Type B pancreatic cell (in vitro differentiated cells): ENCODE results near the gene EIF4B. TPM values are rescaled to one million over a fixed set of nuclear protein-coding genes. Genes with fewer than 3 reads are reported as not detected.

Experiments
- DNase-seq: peaks from one replicate; pipeline ENCODE4 v3.0.0; 2021; ENCODE audit warnings: mixed read lengths; ENCODE audit not compliant: unreplicated experiment; ENCODE audit errors: extremely low spot score
- H3K27ac Mint-ChIP-seq: 2 replicates; pipeline ENCODE4 v1.8.0; 2021; ENCODE audit warnings: mild to moderate bottlenecking, mixed read lengths
- H3K27me3 Mint-ChIP-seq: 2 replicates; pipeline ENCODE4 v1.8.0; 2021; ENCODE audit warnings: mixed read lengths
- H3K36me3 Mint-ChIP-seq: 2 replicates; pipeline ENCODE4 v1.8.0; 2021; ENCODE audit warnings: mixed read lengths
- H3K4me1 Mint-ChIP-seq: one replicate; pipeline ENCODE4 v1.8.0; 2021; ENCODE audit warnings: mixed read lengths; ENCODE audit not compliant: unreplicated experiment
- H3K4me3 Mint-ChIP-seq: 2 replicates; pipeline ENCODE4 v1.8.0; 2021; ENCODE audit warnings: mild to moderate bottlenecking, mixed read lengths
- H3K9me3 Mint-ChIP-seq: 2 replicates; pipeline ENCODE4 v1.8.0; 2021; ENCODE audit warnings: mixed read lengths
- CTCF ChIP-seq: fragments of 200-600 bp; sonication (generic); conservative IDR thresholded peaks from 2 replicates; pipeline ENCODE4 v1.5.0; 2021; ENCODE audit warnings: antibody characterized with exemption, mild to moderate bottlenecking
- total RNA-seq: library from RNA; stranded (reverse); gene quantifications from 2 replicates; pipeline ENCODE4 v1.2.1, GENCODE V29; 2021; ENCODE audit warnings: low replicate concordance

EIF4B gene
- total RNA-seq, 1 donor from 2014 or later, result 521 TPM

- Mint-ChIP-seq H3K27ac (peak within 1 kb of the TSS; percentile 76), H3K9me3 (no peaks in the 10 kb centered on the region), H3K27me3 (no peaks in the 10 kb centered on the region), H3K36me3 (no peaks in the 10 kb centered on the region), H3K4me1 (peaks cover 47% of the 10 kb centered on the region), H3K4me3 (peak within 1 kb of the TSS; percentile 77)
- no peak for TF ChIP-seq CTCF
- DNase-seq, result no peak
Measured at GRCh38 chr12:53049571-53050318, 43.5 kb downstream of the EIF4B start, which contains the start of gene TNS2. TNS2 (plus strand) TSS chr12:53050065; CDS start chr12:53050186, 121 bp downstream.

- Mint-ChIP-seq H3K27ac (no peak overlapping the region), H3K36me3 (no peaks in the 10 kb centered on the region), H3K27me3 (no peaks in the 10 kb centered on the region), H3K4me1 (peaks cover 50% of the 10 kb centered on the region), H3K9me3 (no peaks in the 10 kb centered on the region), H3K4me3 (peak overlapping the region; percentile 70)
- no peak for TF ChIP-seq CTCF
- no peak for DNase-seq
Measured at GRCh38 chr12:53050426-53051057, 44.3 kb downstream of the EIF4B start.

- Mint-ChIP-seq H3K36me3 (no peaks in the 10 kb centered on the region), H3K4me3 (peak overlapping the region; percentile 70), H3K27ac (peak overlapping the region; percentile 73), H3K9me3 (no peaks in the 10 kb centered on the region), H3K27me3 (no peaks in the 10 kb centered on the region), H3K4me1 (peaks cover 45% of the 10 kb centered on the region)
- DNase-seq, result no peak
- TF ChIP-seq CTCF, result peak; percentile 51
Measured at GRCh38 chr12:53051058-53051880, 45.0 kb downstream of the EIF4B start.

GRCh38 chr12:53051881-53052412, 45.7 kb downstream of the EIF4B start:
- Mint-ChIP-seq H3K27me3 (no peaks in the 10 kb centered on the region), H3K4me3 (peak overlapping the region; percentile 9), H3K9me3 (no peaks in the 10 kb centered on the region), H3K27ac (peak overlapping the region; percentile 16), H3K4me1 (peaks cover 41% of the 10 kb centered on the region), H3K36me3 (no peaks in the 10 kb centered on the region)
- no peak for DNase-seq
- no peak for TF ChIP-seq CTCF

- Mint-ChIP-seq H3K9me3 (no peaks in the 10 kb centered on the region), H3K27me3 (no peaks in the 10 kb centered on the region), H3K36me3 (no peaks in the 10 kb centered on the region), H3K4me1 (peaks cover 41% of the 10 kb centered on the region), H3K27ac (no peak overlapping the region), H3K4me3 (peak overlapping the region; percentile 9)
- no peak for TF ChIP-seq CTCF
- no peak for DNase-seq
Measured at GRCh38 chr12:53052419-53053217, 46.4 kb downstream of the EIF4B start.
